H9 (cell line): ENCODE results near the gene SORCS2. TPM values are rescaled to one million over a fixed set of nuclear protein-coding genes. Genes with fewer than 3 reads are reported as not detected.

Experiments
- DNase-seq: peaks from one replicate; pipeline ENCODE4 v3.0.0-alpha.2; 2017
- H2AFZ ChIP-seq: one replicate; pipeline ENCODE4 v1.6.1; 2013; ENCODE audit warnings: mild to moderate bottlenecking, low read length, control low read depth, moderate library complexity
- H2AK5ac ChIP-seq: 2 replicates; pipeline ENCODE4 v1.6.1; 2013; ENCODE audit warnings: low read length, control low read depth, mixed read lengths; ENCODE audit not compliant: insufficient read length
- H2BK120ac ChIP-seq: one replicate; pipeline ENCODE4 v1.6.1; 2013; ENCODE audit warnings: low read depth, mild to moderate bottlenecking, low read length, control low read depth, inconsistent platforms; ENCODE audit not compliant: poor library complexity, severe bottlenecking
- H2BK12ac ChIP-seq: 2 replicates; pipeline ENCODE4 v1.6.1; 2013; ENCODE audit warnings: low read length, control low read depth, mixed read lengths, low read depth; ENCODE audit not compliant: insufficient read length
- H2BK15ac ChIP-seq: 2 replicates; pipeline ENCODE4 v1.6.1; 2013; ENCODE audit warnings: low read depth, low read length, control low read depth
- H2BK20ac ChIP-seq: one replicate; pipeline ENCODE4 v1.6.1; 2013; ENCODE audit warnings: low read depth, mild to moderate bottlenecking, low read length, control low read depth, inconsistent platforms; ENCODE audit not compliant: poor library complexity, severe bottlenecking
- H2BK5ac ChIP-seq: 2 replicates; pipeline ENCODE4 v1.6.1; 2013; ENCODE audit warnings: low read length, control low read depth, mixed read lengths; ENCODE audit not compliant: insufficient read length
- H3K14ac ChIP-seq: 2 replicates; pipeline ENCODE4 v1.6.1; 2013; ENCODE audit warnings: low read length, control low read depth; ENCODE audit not compliant: insufficient read depth
- H3K18ac ChIP-seq: 2 replicates; pipeline ENCODE4 v1.6.1; 2013; ENCODE audit warnings: low read depth, mild to moderate bottlenecking, mixed read lengths, low read length, control low read depth; ENCODE audit not compliant: insufficient read length
- H3K23ac ChIP-seq: 2 replicates; pipeline ENCODE4 v1.6.1; 2013; ENCODE audit warnings: low read length, control low read depth, mixed read lengths, low read depth; ENCODE audit not compliant: insufficient read length
- H3K23me2 ChIP-seq: 2 replicates; pipeline ENCODE4 v1.6.1; 2013; ENCODE audit warnings: low read depth, mild to moderate bottlenecking, mixed read lengths, low read length, control low read depth; ENCODE audit not compliant: insufficient read length, poor library complexity, severe bottlenecking
- H3K27ac ChIP-seq: 2 replicates; pipeline ENCODE4 v1.5.1; 2013; ENCODE audit warnings: low read length, control low read depth, mixed read lengths, low read depth; ENCODE audit not compliant: insufficient read length
- H3K27me3 ChIP-seq: 2 replicates; pipeline ENCODE4 v1.6.1; 2013; ENCODE audit warnings: low read length, control low read depth, inconsistent platforms; ENCODE audit not compliant: insufficient read depth
- H3K4ac ChIP-seq: 2 replicates; pipeline ENCODE4 v1.6.1; 2013; ENCODE audit warnings: low read depth, mild to moderate bottlenecking, control low read depth, inconsistent platforms, low read length, moderate library complexity
- H3K4me1 ChIP-seq: 2 replicates; pipeline ENCODE4 v1.6.1; 2013; ENCODE audit warnings: low read length, control low read depth, inconsistent platforms; ENCODE audit not compliant: insufficient read depth
- H3K4me2 ChIP-seq: 2 replicates; pipeline ENCODE4 v1.6.1; 2013; ENCODE audit warnings: low read length, control low read depth, mixed read lengths; ENCODE audit not compliant: insufficient read length, insufficient read depth
- H3K56ac ChIP-seq: 2 replicates; pipeline ENCODE4 v1.6.1; 2013; ENCODE audit warnings: low read depth, mild to moderate bottlenecking, mixed read lengths, low read length, control low read depth; ENCODE audit not compliant: insufficient read length
- H3K79me1 ChIP-seq: 2 replicates; pipeline ENCODE4 v1.6.1; 2013; ENCODE audit warnings: low read depth, mild to moderate bottlenecking, moderate library complexity, low read length, control low read depth, inconsistent platforms; ENCODE audit not compliant: insufficient read depth, poor library complexity, severe bottlenecking
- H3K79me2 ChIP-seq: 2 replicates; pipeline ENCODE4 v1.6.1; 2013; ENCODE audit warnings: low read length, control low read depth, inconsistent platforms; ENCODE audit not compliant: insufficient read depth
- H3K9ac ChIP-seq: 2 replicates; pipeline ENCODE4 v1.6.1; 2013; ENCODE audit warnings: low read length, control low read depth, mixed read lengths; ENCODE audit not compliant: insufficient read length; ENCODE audit errors: extremely low read depth
- H3K9me3 ChIP-seq: one replicate; pipeline ENCODE4 v1.6.1; 2013; ENCODE audit warnings: low read depth, low read length, inconsistent platforms; ENCODE audit not compliant: control insufficient read depth
- H3T11ph ChIP-seq: one replicate; pipeline ENCODE4 v1.6.1; 2013; ENCODE audit warnings: mild to moderate bottlenecking, low read length, control low read depth, inconsistent platforms
- H4K20me1 ChIP-seq: one replicate; pipeline ENCODE4 v1.6.1; 2013; ENCODE audit not compliant: control insufficient read depth, insufficient read length, insufficient read depth
- H4K5ac ChIP-seq: 2 replicates; pipeline ENCODE4 v1.6.1; 2013; ENCODE audit warnings: low read depth, mild to moderate bottlenecking, mixed read lengths, low read length, control low read depth; ENCODE audit not compliant: insufficient read length
- H4K8ac ChIP-seq: replicated peaks from 2 replicates; pipeline ENCODE4 v1.6.1; 2013; ENCODE audit warnings: low read length, control low read depth, mixed read lengths, low read depth; ENCODE audit not compliant: insufficient read length
- H4K91ac ChIP-seq: 2 replicates; pipeline ENCODE4 v1.6.1; 2013; ENCODE audit warnings: low read depth, mild to moderate bottlenecking, moderate library complexity, mixed read lengths, low read length, control low read depth; ENCODE audit not compliant: insufficient read length
- H3K27ac Mint-ChIP-seq, 3 experiments: 2 replicates in 2 of 3; 3 replicates in 1 of 3; pipeline ENCODE4 v1.8.0; 2020 to 2021; ENCODE audit warnings: mixed read lengths in 3 of 3, mild to moderate bottlenecking in 1 of 3, moderate library complexity in 1 of 3
- H3K27me3 Mint-ChIP-seq: 2 replicates; pipeline ENCODE4 v1.8.0; 2021; ENCODE audit warnings: low read depth, mild to moderate bottlenecking, moderate library complexity, mixed read lengths
- H3K36me3 Mint-ChIP-seq, 3 experiments: 2 replicates in 2 of 3; 3 replicates in 1 of 3; pipeline ENCODE4 v1.8.0; 2020 to 2021; ENCODE audit warnings: low read depth in 3 of 3, mixed read lengths in 3 of 3; ENCODE audit not compliant: insufficient read depth in 1 of 3
- H3K4me1 Mint-ChIP-seq, 2 experiments: 2 replicates each; pipeline ENCODE4 v1.8.0; 2020; ENCODE audit warnings: mixed read lengths in 2 of 2
- H3K4me3 Mint-ChIP-seq, 2 experiments: 2 replicates in 1 of 2; 3 replicates in 1 of 2; pipeline ENCODE4 v1.8.0; 2020 to 2021; ENCODE audit warnings: mild to moderate bottlenecking in 2 of 2, mixed read lengths in 2 of 2, moderate library complexity in 1 of 2
- H3K9me3 Mint-ChIP-seq, 2 experiments: 2 replicates in 1 of 2; 3 replicates in 1 of 2; pipeline ENCODE4 v1.8.0; 2020; ENCODE audit warnings: mild to moderate bottlenecking in 2 of 2, mixed read lengths in 2 of 2, moderate library complexity in 1 of 2
- WGBS: extraction: QIAGEN DNeasy Blood & Tissue Kit; methylation state at CpG from one replicate; pipeline ENCODE4 v1.1.7; 2013; ENCODE audit warnings: missing lambda C conversion rate, low lambda C conversion rate, mixed read lengths; ENCODE audit not compliant: insufficient read length; ENCODE audit errors: extremely low coverage; 5-methylcytosine and 5-hydroxymethylcytosine counted together
- total RNA-seq: library from RNA; stranded (reverse); gene quantifications from 2 replicates; pipeline ENCODE4 v1.2.1, GENCODE V29; 2021
- TF ChIP-seq, protein P1 (sequence below): fragments of 200-600 bp; sonication (generic); conservative IDR thresholded peaks from 3 replicates; pipeline ENCODE4 v1.8.0; 2021; ENCODE audit warnings: antibody characterized with exemption, mild to moderate bottlenecking

Gene SORCS2
- total RNA-seq, 1 experiment from 2014 or later, result 0.57 TPM

- no peak overlapping the region for H3T11ph ChIP-seq
- H3K56ac ChIP-seq, result no peak overlapping the region
- no peak overlapping the region for H3K18ac ChIP-seq
- H4K5ac ChIP-seq, result no peak overlapping the region
- H3K23ac ChIP-seq, result no peak overlapping the region
- H3K4me2 ChIP-seq, result no peak overlapping the region
- H3K27me3 ChIP-seq, result no peaks in the 10 kb centered on the region
- H3K27ac ChIP-seq, result no peak overlapping the region
- no peak overlapping the region for H2BK20ac ChIP-seq
- Mint-ChIP-seq H3K27ac (no peak overlapping the region), H3K36me3 (peaks cover 0 to 2% (median 0%) of the 10 kb centered on the region in 3 experiments; a peak in 2 of 7 replicates), H3K27me3 (peaks cover 5% of the 10 kb centered on the region), H3K4me1 (peaks cover 0 to 2% of the 10 kb centered on the region in 2 experiments; a peak in 1 of 4 replicates), H3K4me3 (no peak overlapping the region), H3K9me3 (peaks cover 5 to 7% of the 10 kb centered on the region in 2 experiments; a peak in 4 of 5 replicates)
- WGBS, result no CpG with 5 or more reads among the region's 8 CpGs
- H3K14ac ChIP-seq, result no peak overlapping the region; the same call in 1 of the 2 replicates
- H3K4me1 ChIP-seq, result no peaks in the 10 kb centered on the region; the same call in 1 of the 2 replicates
- H3K4ac ChIP-seq, result no peak overlapping the region
- no peak overlapping the region for H2AK5ac ChIP-seq
- H3K9ac ChIP-seq, result no peak overlapping the region
- no peak overlapping the region for H4K8ac ChIP-seq
- H2BK15ac ChIP-seq, result no peak overlapping the region
- no peaks in the 10 kb centered on the region for H3K23me2 ChIP-seq
- no peaks in the 10 kb centered on the region for H3K79me1 ChIP-seq
- no peak overlapping the region for H2BK5ac ChIP-seq
- H2BK120ac ChIP-seq, result no peak overlapping the region
- no peak for DNase-seq
- no peak overlapping the region for H2AFZ ChIP-seq
- H2BK12ac ChIP-seq, result no peak overlapping the region
- H3K79me2 ChIP-seq, result no peaks in the 10 kb centered on the region
- no peaks in the 10 kb centered on the region for H4K20me1 ChIP-seq
- no peaks in the 10 kb centered on the region for H3K9me3 ChIP-seq
- no peak overlapping the region for H4K91ac ChIP-seq
- TF ChIP-seq, protein P1, sequence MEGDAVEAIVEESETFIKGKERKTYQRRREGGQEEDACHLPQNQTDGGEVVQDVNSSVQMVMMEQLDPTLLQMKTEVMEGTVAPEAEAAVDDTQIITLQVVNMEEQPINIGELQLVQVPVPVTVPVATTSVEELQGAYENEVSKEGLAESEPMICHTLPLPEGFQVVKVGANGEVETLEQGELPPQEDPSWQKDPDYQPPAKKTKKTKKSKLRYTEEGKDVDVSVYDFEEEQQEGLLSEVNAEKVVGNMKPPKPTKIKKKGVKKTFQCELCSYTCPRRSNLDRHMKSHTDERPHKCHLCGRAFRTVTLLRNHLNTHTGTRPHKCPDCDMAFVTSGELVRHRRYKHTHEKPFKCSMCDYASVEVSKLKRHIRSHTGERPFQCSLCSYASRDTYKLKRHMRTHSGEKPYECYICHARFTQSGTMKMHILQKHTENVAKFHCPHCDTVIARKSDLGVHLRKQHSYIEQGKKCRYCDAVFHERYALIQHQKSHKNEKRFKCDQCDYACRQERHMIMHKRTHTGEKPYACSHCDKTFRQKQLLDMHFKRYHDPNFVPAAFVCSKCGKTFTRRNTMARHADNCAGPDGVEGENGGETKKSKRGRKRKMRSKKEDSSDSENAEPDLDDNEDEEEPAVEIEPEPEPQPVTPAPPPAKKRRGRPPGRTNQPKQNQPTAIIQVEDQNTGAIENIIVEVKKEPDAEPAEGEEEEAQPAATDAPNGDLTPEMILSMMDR, result no peak
Measured at GRCh38 chr4:7538518-7538917, 346.2 kb downstream of the SORCS2 start.
